Keratinocyte (primary cell): ENCODE results near the gene CMTR1. TPM values are rescaled to one million over a fixed set of nuclear protein-coding genes. Genes with fewer than 3 reads are reported as not detected.

Experiments
- DNase-seq: peaks from one replicate; pipeline ENCODE4 v3.0.0-alpha.2; 2011; ENCODE audit warnings: low read depth, missing footprints, low spot score
- FAIRE-seq: peaks from 2 replicates; lab custom pipeline; 2011; peaks lifted over from hg19 to GRCh38; lab: Jason Lieb, UNC
- H2AFZ ChIP-seq: 2 replicates; pipeline ENCODE4 v1.6.0; 2012; ENCODE audit warnings: low read length, control low read depth, inconsistent platforms; ENCODE audit not compliant: control insufficient read depth
- H3K27ac ChIP-seq: 2 replicates; pipeline ENCODE4 v1.5.1; 2011; ENCODE audit warnings: low read length; ENCODE audit not compliant: control insufficient read depth, insufficient read depth
- H3K27me3 ChIP-seq: 3 replicates; pipeline ENCODE4 v1.6.0; 2011; ENCODE audit warnings: low read length; ENCODE audit not compliant: control insufficient read depth, insufficient read depth; ENCODE audit errors: extremely low read depth
- H3K36me3 ChIP-seq, 2 experiments: 2 replicates in 1 of 2; 3 replicates in 1 of 2; pipeline ENCODE4 v1.5.1; 2011; ENCODE audit warnings: low read length in 2 of 2, mild to moderate bottlenecking in 1 of 2; ENCODE audit not compliant: control insufficient read depth in 2 of 2, insufficient read depth in 2 of 2; ENCODE audit errors: extremely low read depth in 1 of 2
- H3K4me1 ChIP-seq: 3 replicates; pipeline ENCODE4 v1.5.1; 2011; ENCODE audit warnings: low read length; ENCODE audit not compliant: control insufficient read depth, insufficient read depth; ENCODE audit errors: extremely low read depth
- H3K4me2 ChIP-seq: 3 replicates; pipeline ENCODE4 v1.6.0; 2011; ENCODE audit warnings: low read depth, low read length; ENCODE audit not compliant: control insufficient read depth, insufficient read depth; ENCODE audit errors: extremely low read depth
- H3K4me3 ChIP-seq, 3 experiments: fragments of 200-600 bp in 1 of 3; sonication (generic) in 1 of 3; 2 replicates in 2 of 3; 3 replicates in 1 of 3; pipeline ENCODE4 v1.5.1; 2011 to 2016; ENCODE audit warnings: low read length in 3 of 3, mild to moderate bottlenecking in 3 of 3, control low read depth in 2 of 3, inconsistent platforms in 1 of 3, low read depth in 1 of 3, mixed read lengths in 1 of 3, mixed run types in 1 of 3, moderate library complexity in 1 of 3; ENCODE audit not compliant: control insufficient read depth in 2 of 3, insufficient read depth in 2 of 3; ENCODE audit errors: extremely low read depth in 1 of 3
- H3K79me2 ChIP-seq: 2 replicates; pipeline ENCODE4 v1.6.0; 2012; ENCODE audit warnings: low read length; ENCODE audit not compliant: control insufficient read depth, insufficient read depth
- H3K9ac ChIP-seq: 3 replicates; pipeline ENCODE4 v1.6.0; 2011; ENCODE audit warnings: low read length; ENCODE audit not compliant: control insufficient read depth, insufficient read depth; ENCODE audit errors: extremely low read depth
- H3K9me1 ChIP-seq: 3 replicates; pipeline ENCODE4 v1.6.0; 2011; ENCODE audit warnings: low read length; ENCODE audit not compliant: control insufficient read depth, insufficient read depth; ENCODE audit errors: extremely low read depth
- H3K9me3 ChIP-seq: 2 replicates; pipeline ENCODE4 v1.5.1; 2012; ENCODE audit warnings: low read depth, low read length; ENCODE audit not compliant: control insufficient read depth
- H4K20me1 ChIP-seq: 3 replicates; pipeline ENCODE4 v1.6.0; 2011; ENCODE audit warnings: low read length; ENCODE audit not compliant: control insufficient read depth, insufficient read depth; ENCODE audit errors: extremely low read depth
- EZH2 ChIP-seq: IDR thresholded peaks from one replicate; pipeline ENCODE4 v1.6.1; 2012; ENCODE audit warnings: inconsistent platforms, mild to moderate bottlenecking, low read length, moderate library complexity
- dilution Hi-C: fragments of 300-500 bp; cut with MboI; formaldehyde crosslinking; loops from one replicate; pipeline ENCODE4 v1.7.0; 2020; ENCODE audit warnings: low sequenced_read_pairs; ENCODE audit not compliant: extremely low pct_ligation_motif_present
- polyA plus RNA-seq, 5 experiments: library from polyadenylated mRNA; depleted of rRNA in 3 of 5; stranded (reverse) in 3 of 5; stranded (forward) in 1 of 5; unstranded in 1 of 5; fragments of >200 nt; gene quantifications; 1 replicate in 1 of 5; 2 replicates in 3 of 5; 3 replicates in 1 of 5; pipeline versions ENCODE4 v1.2.1 to v1.2.3, GENCODE V29; 2011 to 2012; ENCODE audit warnings: missing spikeins in 2 of 5, low read depth in 1 of 5, low replicate concordance in 1 of 5
- TF ChIP-seq, protein P1 (sequence below), 3 experiments: IDR thresholded peaks in 1 of 3; conservative IDR thresholded peaks in 1 of 3; optimal IDR thresholded peaks in 1 of 3; 2 replicates in 2 of 3; 3 replicates in 1 of 3; pipeline versions ENCODE3 to v1.5.1; 2011; ENCODE audit warnings: low read length in 3 of 3, mild to moderate bottlenecking in 3 of 3, moderate library complexity in 2 of 3, control low read depth in 1 of 3, inconsistent platforms in 1 of 3; ENCODE audit not compliant: insufficient read depth in 2 of 3; ENCODE audit errors: extremely low read depth in 1 of 3

The CMTR1 gene
- polyA plus RNA-seq, 1 donor (not counting 4 experiments of a cell fraction or from before 2014, with no cell fraction given) = 24.6 TPM

DNA sequence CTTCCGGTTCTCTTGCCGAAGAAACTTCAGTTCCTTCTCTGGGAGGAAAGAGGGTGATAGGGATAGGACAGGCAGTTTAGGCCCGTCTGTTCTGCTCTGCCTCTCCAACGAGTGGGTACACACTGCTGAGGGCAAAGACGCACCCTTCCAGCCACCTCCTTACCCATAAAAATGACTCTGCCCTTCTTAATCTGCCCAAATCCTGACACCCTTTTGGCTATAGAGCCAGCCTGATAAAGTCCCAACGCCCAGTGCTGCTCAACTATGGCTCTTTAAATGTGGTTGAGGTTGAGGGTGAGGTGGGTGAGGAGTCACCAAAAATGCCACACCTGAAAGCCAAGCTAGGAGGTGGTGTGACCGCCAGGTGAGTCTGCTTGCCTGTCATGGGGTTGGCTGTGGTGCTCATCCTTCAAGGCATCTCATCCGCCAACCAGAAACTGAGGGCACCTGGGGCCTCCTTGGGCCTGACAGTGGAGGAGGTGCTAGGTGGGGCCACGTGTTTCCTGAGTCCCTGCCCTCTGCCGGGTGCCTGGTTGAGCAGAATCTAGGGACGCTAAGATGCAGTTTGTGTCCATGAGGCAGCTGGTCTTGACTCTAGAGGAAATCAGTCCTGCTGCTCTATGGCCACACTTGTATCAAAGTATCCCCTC is 50.4 kb downstream of the CMTR1 start:
- Histone ChIP-seq H3K27ac (peak overlapping the region; percentile 13), H3K4me1 (peaks cover 13% of the 10 kb centered on the region), H3K27me3 (no peaks in the 10 kb centered on the region), H3K9me3 (no peaks in the 10 kb centered on the region), H3K36me3 (peaks cover 18 to 24% of the 10 kb centered on the region in 2 experiments), H3K4me2 (no peak overlapping the region), H3K4me3 (no peak overlapping the region), H3K9ac (peak overlapping the region; percentile 3), H3K9me1 (no peaks in the 10 kb centered on the region), H4K20me1 (no peaks in the 10 kb centered on the region), H2AFZ (no peak overlapping the region), H3K79me2 (no peaks in the 10 kb centered on the region)
- dilution Hi-C loops = no loop called here
- DNase-seq (peak; percentile 30), FAIRE-seq (peak; percentile 68)
- TF ChIP-seq, protein P1, sequence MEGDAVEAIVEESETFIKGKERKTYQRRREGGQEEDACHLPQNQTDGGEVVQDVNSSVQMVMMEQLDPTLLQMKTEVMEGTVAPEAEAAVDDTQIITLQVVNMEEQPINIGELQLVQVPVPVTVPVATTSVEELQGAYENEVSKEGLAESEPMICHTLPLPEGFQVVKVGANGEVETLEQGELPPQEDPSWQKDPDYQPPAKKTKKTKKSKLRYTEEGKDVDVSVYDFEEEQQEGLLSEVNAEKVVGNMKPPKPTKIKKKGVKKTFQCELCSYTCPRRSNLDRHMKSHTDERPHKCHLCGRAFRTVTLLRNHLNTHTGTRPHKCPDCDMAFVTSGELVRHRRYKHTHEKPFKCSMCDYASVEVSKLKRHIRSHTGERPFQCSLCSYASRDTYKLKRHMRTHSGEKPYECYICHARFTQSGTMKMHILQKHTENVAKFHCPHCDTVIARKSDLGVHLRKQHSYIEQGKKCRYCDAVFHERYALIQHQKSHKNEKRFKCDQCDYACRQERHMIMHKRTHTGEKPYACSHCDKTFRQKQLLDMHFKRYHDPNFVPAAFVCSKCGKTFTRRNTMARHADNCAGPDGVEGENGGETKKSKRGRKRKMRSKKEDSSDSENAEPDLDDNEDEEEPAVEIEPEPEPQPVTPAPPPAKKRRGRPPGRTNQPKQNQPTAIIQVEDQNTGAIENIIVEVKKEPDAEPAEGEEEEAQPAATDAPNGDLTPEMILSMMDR (optimal IDR thresholded peaks at IDR 0.05 in 1 of 3, IDR thresholded peaks at IDR 0.05 in 1 of 3, conservative IDR thresholded peaks at IDR 0.05 in 1 of 3; ENCODE audit: extremely low read depth in 1 of 3, insufficient read depth in 2 of 3, low read length in 3 of 3) = no peak
- no peak for TF ChIP-seq EZH2

DNA sequence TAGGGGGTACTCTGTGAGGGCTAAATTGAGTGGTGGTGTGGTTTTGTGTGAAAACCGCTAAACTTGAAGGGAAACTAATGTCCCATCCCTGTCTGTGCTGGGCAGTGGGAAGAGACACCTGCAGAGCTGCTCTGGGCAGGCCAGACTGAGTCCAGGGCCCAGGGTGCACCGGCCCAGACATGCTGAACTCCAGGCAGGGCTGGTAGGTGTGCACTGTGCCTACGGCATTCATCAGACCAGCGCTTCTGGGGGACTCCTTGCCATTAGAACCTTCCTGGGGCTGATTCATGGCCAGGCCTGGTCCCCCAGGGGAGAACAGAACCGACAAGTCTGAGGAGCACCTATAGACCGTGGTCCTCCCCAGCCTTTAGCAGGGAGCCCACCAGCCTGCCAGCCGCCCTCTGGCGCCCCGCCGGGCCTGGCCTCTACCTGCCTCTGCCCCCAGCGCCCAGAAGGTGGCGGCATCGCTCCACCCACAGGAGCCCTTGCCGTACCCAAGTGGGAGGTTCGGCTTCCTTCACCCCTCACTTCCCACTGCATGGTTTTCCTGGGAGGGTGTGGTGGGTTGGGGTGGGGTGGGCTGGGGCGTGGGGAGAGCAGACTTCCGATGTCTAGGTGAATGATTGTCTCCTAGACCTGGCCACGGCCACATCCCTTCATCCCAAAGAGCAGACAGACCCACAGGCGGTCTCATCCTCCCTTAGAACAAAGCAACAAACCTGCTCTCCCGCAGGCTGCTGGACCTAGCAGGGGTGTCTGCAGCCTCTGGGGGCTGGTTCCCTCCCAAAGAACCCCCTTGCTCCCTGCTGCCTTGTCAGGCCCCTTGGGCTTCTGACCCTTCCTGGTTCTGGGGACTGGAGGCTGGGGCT is 51.1 kb downstream of the CMTR1 start:
- no peaks in the 10 kb centered on the region for H3K27me3 ChIP-seq
- no peak overlapping the region for H3K4me3 ChIP-seq
- H2AFZ ChIP-seq = no peak overlapping the region
- dilution Hi-C loops = no loop called here
- H3K79me2 ChIP-seq = no peaks in the 10 kb centered on the region
- no peaks in the 10 kb centered on the region for H4K20me1 ChIP-seq
- H3K36me3 ChIP-seq = peaks cover 10 to 17% of the 10 kb centered on the region in 2 experiments
- peak overlapping the region; percentile 23 for H3K4me2 ChIP-seq
- no peak for DNase-seq
- no peaks in the 10 kb centered on the region for H3K9me1 ChIP-seq
- peak overlapping the region; percentile 13 for H3K27ac ChIP-seq
- peaks cover 14% of the 10 kb centered on the region for H3K4me1 ChIP-seq
- peak overlapping the region; percentile 3 for H3K9ac ChIP-seq
- TF ChIP-seq, protein P1 (optimal IDR thresholded peaks at IDR 0.05 in 1 of 3, IDR thresholded peaks at IDR 0.05 in 1 of 3, conservative IDR thresholded peaks at IDR 0.05 in 1 of 3; ENCODE audit: extremely low read depth in 1 of 3, insufficient read depth in 2 of 3, low read length in 3 of 3) = peak; percentile 71 to 98 (median 94)
- no peak for TF ChIP-seq EZH2
- no peaks in the 10 kb centered on the region for H3K9me3 ChIP-seq
- FAIRE-seq = peak; percentile 41
